Umbilical cord (tissue), 2 donors: Measurements from ENCODE around the gene NCOA4. TPM values are rescaled to one million over a fixed set of nuclear protein-coding genes. Genes with fewer than 3 reads are reported as not detected.
"Not testable (repeated sequence)": the region's sequence is repeated elsewhere in the genome, so short reads cannot be mapped to it uniquely, and the experiment has no call there.

ENCODE experiments used
- DNase-seq: peaks from one replicate; pipeline ENCODE4 v3.0.0-alpha.2; 2015; ENCODE audit warnings: low spot score
- total RNA-seq: library from RNA; depleted of rRNA; stranded (reverse); fragments of >200 nt; gene quantifications from one replicate; pipeline ENCODE4 v1.2.3, GENCODE V29; 2014; ENCODE audit warnings: low replicate concordance; ENCODE audit not compliant: insufficient read depth

Gene NCOA4
- total RNA-seq, 1 donor from 2014 or later, result 256 TPM

GRCh38 chr10:45984473-45984872 lies 46.0 kb downstream of the NCOA4 start:
- DNase-seq, result not testable (repeated sequence)

GRCh38 chr10:45983538-45984186 lies 46.8 kb downstream of the NCOA4 start:
- peak; percentile 46 for DNase-seq

DNA sequence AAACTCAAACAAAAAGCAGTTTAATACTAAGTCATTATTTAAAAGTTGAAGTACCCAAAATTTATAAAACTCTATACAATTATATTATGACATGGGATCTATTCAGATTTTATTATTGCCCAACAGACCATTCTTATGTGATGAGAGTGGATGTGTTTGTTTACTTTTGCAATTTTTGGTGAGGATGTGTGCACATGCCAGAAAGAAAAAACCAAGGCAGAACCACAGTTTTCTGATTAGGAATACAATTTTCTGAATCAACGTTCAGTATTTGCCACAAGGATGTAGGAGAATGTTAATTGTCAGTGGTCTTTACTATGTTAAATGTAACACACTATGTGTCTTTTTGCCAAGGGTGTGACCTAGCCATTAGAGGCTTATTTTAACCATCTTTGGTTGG lies 49.1 kb downstream of the NCOA4 start:
- DNase-seq, result not testable (repeated sequence)

- not testable (repeated sequence) for DNase-seq
Measured at GRCh38 chr10:45978554-45978953, 51.9 kb downstream of the NCOA4 start.

DNA sequence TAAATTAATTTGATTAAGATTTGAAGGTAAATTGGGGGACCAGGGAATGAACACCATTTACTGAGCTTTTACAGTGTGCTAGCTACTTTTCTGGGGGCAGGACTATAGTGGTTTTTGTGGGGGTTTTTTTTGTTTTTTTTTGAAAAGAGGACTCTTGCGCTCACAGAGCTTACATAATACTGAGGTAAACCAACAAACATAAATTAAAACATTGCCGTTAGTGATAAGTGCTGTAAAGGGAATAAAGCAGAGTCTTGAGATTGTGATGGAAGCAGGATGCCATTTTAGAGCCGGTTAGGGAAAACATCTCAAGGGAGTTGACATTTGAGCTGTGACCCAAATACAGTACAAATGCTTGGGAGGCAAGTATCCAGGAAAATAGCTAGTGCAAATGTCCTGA lies 56.4 kb downstream of the NCOA4 start:
- DNase-seq, result not testable (repeated sequence)

DNA sequence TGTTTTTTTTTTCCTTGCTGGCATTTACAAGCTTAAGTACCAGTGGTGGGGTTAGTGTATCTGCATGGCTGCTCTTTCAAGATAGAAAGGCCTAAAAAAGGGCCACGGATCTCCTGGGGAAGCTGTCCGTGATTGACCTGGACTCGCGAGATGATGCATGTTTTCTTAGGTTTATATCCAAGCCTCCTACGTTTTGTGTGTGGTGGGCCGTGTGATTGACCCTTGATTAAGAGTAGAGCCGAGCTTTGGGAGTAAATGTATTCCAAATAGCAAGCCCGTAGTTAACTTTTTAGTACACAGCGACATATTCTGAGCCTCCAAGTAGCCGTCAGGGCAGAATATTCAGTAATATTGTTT lies 57.6 kb downstream of the NCOA4 start:
- not testable (repeated sequence) for DNase-seq

DNA sequence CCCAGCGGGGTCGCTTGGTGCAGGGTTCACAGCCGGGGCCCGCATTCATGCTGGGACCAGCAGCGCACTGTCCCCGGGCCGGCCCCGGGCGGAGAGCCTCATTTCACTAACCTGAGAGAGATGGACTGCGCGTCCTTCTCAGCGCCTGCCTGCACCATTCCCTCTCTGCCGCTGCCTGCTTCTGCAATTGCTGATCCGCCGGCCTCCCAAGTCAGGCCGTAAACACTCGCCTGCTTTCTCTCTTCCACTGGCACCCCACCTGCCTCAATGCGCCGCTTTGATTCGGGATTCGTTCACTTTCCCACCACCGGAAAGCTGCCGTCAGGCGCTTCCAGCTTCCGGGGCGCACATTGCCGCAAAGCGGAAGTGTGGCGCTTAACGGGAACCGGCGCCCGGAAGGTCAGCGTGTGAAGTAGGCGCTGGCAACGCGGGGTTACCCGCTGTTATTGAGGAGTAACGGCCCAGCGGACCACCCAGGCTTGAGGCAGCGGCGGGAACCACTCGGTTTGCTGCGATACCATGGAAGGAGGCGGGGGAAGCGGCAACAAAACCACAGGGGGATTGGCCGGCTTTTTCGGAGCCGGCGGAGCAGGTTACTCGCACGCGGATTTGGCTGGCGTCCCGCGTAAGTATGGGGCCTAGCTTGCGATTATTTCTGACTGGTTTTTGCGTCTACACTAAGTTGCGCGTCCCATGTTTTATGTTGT lies 58.2 kb downstream of the NCOA4 start, which contains the start of gene TIMM23:
TIMM23 (plus strand) TSS at position 384 of the 707 bp plus-strand sequence; CDS start at position 520, 136 bp downstream.
- DNase-seq, result peak; percentile 86

DNA sequence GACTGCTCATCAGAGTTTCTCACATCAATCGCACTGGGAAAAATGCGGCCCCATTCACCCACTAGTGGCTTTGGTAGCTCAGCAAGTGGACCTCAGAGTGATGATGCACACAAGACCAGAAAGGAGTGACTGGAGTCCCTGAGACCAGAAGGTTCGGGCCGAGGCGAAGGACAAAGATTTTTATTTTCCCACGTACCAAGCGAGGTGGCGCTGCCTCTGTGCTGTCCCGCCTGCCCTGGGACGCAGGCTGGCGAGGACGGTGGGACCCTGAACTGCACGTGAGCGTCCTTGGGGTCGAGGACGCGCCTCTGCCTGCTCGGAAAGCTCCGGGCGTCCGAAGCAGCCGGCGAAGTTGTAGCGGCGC lies 58.7 kb downstream of the NCOA4 start:
- not testable (repeated sequence) for DNase-seq

DNA sequence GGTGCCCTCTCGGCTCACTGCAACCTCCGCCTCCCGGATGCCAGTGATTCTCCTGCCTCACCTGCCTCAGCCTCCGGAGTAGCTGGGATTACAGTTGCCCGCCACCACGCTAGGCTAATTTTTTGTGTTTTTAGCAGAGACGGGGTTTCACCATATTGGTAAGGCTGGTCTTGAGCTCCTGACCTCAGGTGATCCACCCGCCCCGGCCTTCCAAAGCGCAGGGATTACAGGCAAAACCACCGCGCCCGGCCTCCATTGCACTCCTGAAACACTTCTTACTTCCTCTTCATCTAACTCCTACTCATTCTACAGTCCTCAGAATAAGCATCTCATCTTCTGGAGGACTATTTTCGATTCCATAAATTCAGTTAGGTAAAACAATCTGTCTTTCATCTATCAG lies 59.4 kb downstream of the NCOA4 start:
- not testable (repeated sequence) for DNase-seq

- DNase-seq, result not testable (repeated sequence)
Measured at GRCh38 chr10:45962686-45963452, 67.6 kb downstream of the NCOA4 start.

- not testable (repeated sequence) for DNase-seq
Measured at GRCh38 chr10:45957928-45958327, 72.5 kb downstream of the NCOA4 start.

DNA sequence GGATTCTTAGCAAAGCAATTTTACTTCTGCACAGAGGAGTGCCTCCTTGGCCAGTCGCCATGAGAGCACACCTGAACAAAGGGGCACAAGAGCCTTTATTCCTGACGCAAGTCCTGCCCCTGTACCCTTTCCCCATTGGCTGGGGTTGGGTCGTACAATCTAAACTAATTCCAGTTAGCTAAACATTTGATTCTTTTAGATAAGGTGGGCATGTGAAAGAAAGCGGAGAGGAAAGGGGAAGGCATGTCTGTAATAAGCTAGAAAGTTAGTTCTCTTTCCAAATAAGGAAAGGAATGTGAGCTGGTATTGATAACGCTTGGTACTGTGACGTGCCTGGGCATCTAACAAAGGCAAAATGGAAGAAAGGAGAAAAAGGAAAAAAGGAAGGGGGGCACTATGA lies 73.8 kb downstream of the NCOA4 start:
- not testable (repeated sequence) for DNase-seq

Other genes starting within 250 kb of the NCOA4 start
- 4.6 TPM for gene AGAP4, start 183.1 kb downstream of the NCOA4 start, total RNA-seq
- 73.2 TPM for gene TIMM23, start 58.1 kb downstream of the NCOA4 start, total RNA-seq
- gene MSMB, start 15.6 kb upstream of the NCOA4 start, total RNA-seq, result not detected